Right hindlimb (tissue), 1 donor: ENCODE data around the gene RSRP1.
"Not testable (repeated sequence)": the region's sequence is repeated elsewhere in the genome, so short reads cannot be mapped to it uniquely, and the experiment has no call there.

ENCODE experiments used
- DNase-seq: peaks from one replicate; pipeline ENCODE4 v3.0.0-alpha.2; 2018

The RSRP1 gene, protein sequence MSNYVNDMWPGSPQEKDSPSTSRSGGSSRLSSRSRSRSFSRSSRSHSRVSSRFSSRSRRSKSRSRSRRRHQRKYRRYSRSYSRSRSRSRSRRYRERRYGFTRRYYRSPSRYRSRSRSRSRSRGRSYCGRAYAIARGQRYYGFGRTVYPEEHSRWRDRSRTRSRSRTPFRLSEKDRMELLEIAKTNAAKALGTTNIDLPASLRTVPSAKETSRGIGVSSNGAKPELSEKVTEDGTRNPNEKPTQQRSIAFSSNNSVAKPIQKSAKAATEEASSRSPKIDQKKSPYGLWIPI

DNA sequence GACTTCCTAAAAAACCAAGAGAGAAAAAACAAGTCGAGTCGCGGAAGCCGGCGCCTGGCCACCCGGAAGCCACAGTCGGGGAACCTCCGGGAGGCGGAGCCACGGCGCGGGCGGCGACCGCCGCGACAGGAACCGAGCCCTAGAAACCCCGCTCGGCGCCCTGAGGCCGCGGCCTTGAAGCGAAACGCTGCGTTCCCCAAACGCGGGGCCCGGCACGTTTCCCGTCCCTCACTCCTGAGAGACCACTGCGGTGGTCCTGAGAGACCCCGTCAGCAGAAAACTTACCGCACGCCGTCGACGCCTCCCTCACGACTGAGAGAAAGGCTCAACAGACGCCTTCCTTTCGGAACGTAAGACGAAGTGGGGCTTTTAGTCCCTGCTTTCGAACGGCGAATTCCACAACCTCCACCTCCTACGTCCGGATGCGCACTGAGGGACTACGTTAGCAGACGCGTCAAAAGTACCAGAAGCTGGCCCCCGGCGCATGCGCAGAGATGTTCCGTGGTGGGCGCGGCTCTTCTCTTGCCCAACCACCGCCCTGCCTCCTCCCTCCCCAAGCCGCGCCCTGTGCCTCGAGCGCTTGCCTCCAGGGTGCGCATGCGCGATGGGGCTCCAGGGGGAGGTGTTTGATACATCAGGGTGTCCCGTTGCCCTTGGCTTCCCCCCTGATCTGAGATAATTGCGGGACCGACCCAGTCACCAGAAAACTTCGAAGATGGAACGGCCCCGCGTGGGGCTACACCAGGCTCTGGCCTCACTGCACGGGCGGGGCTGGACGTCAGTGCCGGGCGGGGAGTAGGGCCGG is at the start of gene RSRP1:
RSRP1 (minus strand) TSS at position 431 of the 805 bp plus-strand sequence. CDS start 491 bp downstream, outside the sequence.
- peak; percentile 99 for DNase-seq

DNA sequence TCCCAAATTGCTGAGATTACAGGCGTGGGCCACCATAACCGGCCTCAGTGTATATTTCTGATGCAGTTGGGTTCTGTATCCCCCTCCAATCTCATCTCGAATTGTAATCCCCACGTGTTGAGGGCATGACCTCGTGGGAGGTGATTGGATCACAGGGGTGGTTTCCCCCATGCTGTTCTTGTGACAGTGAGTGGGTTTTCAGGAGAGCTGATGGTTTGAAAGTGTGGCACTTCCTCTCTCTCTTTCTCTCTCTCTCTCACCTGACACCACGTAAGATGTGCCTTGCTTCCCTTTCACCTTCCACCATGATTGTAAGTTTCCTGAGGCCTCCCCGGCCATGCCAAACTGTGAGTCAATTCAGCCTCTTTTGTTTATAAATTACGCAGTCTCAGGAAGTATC is 49.2 kb upstream of the RSRP1 start:
- DNase-seq = not testable (repeated sequence)

DNA sequence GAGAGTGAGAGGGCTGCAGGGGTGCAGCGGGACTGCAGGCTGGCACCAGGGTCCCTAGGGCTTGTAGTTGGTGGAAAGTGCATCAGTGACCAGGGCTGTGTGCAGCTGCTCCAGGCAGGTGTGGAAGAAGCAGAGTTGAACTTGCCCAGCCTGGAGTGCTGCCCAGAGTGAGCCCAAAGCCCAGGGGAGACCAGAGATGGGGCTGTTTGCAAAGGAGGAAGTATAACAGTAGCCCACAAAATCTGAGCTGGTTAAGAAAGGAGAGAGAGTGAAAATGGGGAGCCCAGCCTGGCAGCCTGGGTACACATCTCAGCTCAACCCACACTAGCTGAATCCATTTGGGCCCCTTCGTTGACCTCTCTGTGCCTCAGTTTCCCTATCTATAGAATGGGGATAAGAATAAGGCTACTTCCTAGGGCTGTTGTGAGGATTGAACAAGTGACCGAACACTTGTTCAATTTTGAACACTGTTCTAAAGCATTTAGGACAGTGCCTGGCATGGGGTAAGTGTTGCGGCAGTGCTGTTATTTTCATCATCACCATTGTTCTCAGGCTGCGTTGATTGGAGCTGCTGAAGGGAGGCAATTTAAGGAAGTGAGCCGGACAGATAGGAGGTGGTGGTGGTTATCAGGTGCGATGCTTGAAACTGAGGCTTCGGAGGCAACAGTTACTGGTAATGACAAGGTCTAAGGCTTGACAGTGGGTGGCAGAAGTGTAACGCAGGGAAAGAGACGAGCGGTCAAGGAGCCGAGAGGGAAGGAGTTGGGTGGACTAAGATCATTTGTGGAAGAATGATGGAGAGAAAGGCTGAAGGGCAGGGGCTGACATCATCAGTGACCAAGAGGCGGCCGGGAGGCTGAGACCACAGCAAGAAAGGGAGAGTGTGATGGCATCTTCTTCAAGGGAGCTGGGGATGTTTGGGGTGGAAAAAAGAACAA is 47.9 kb upstream of the RSRP1 start:
- not testable (repeated sequence) for DNase-seq

DNA sequence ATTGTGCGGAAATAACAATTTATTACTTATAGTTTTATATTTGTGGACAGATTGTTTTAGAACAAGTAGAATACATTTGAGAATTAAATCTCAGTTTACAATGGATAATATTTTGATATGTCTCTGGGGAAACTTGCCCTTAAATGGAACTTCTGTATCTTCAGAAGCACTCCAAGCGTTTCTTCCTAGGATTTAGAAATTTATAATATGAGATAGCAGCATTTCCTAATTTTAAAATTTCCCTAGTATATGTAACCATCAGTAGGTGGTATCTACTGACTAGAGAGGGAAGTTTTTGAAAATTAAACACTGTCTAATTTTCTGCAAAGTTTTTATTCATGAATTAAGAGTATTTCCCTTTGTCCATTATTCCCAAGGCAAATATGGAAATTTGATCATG is 46.2 kb upstream of the RSRP1 start:
- DNase-seq = not testable (repeated sequence)

DNA sequence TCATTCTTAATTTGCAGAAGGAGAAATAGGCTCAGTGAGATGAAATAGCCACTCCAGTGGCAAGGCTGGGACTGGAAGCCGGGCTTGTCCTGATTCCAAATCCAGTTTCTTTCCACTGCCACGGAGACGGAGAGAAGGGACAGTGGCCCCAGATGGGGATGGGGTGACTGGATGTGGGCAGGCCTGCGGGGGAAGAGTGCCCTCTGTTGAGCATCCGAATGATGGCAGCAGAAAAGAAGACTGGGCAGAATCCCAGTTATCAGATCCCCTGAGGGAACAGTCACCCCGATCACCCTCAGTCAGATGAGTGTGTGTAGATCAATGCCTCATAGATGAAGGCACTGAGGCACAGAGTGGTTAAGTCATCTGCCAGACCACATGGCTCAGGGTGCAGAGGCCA is 42.8 kb upstream of the RSRP1 start:
- not testable (repeated sequence) for DNase-seq

DNA sequence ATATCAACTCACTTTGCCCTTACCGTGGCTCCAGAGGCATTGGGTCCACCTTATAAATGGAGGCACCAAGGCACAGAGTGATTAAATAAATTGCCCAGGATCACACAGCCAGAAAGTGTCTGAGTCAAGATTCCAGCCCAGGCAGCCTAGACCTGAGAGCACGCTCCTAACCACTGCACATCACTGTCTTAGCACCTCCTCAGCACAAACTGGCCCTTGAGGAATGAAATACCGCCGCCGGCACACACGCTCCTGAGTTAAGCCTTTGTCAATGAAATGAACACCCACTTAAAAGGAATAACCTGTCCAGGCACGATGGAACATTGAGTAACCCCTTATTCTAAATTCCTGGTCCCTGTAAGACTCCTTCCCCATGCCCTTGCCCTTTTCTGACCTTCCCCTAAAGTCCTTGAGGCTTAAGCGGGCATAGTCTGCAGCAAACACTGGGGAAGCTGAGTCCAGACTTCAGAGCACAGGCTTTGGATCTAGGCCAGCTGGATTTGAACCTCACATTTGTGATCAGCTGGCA is 41.4 kb upstream of the RSRP1 start:
- not testable (repeated sequence) for DNase-seq

DNA sequence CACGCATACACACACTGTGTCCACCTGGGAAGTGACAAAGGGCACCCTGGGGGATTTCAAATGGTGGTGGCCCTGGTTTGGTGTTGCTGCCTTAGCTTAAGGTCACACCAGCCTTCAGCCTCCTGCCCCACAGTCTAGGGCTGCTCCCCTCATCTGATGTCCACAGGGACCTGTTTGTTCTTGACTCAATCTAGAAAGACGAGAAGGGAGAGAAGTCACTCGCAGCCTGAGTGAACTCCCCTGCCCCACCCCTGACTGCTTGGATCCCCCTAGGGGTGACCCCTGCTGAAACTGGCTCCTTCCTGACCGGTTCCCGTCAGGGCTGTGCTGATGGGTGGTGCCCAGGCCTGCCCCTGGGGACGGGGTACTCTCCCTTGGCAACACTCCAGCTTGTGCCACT is 39.9 kb upstream of the RSRP1 start:
- DNase-seq = peak; percentile 17

DNA sequence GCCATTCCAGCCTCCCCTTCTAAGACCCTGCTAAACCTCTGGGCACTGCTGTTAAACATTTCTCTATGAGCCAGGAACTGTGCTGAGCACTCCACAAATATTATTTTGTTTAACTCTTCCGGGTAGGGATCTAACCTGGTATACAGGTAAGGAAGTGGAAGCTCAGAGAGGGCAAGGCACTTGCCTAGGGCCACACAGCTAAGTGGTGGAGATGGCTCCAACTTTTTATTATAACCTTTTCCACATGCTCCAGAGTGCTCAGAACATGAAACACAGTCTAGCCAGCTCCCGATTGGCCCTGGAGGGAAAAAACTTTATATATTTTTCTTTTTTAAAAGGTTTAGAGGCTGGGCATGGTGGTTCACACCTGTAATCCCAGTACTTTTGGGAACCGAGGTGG is 38.6 kb upstream of the RSRP1 start:
- DNase-seq = not testable (repeated sequence)

DNA sequence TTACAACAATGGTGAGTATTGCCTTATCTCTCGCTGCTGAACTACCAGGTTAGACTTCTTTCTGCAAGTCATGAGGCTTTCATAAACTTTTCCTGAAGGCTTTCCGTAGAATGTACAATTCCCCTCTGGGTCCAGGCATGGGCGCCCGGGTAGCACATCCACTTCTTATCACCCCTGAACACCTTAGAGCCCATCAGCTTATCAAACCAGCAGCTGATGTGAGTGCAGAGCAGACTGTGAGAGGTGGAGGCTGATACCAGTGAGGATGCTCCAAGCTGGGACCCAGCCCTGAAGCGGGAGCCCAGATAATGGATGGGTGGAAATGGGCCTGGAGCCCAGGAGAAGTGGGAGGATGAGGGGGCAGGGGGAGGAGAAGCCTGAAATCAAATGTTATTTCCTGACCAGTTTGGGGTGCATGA is 32.4 kb upstream of the RSRP1 start:
- DNase-seq = not testable (repeated sequence)

DNA sequence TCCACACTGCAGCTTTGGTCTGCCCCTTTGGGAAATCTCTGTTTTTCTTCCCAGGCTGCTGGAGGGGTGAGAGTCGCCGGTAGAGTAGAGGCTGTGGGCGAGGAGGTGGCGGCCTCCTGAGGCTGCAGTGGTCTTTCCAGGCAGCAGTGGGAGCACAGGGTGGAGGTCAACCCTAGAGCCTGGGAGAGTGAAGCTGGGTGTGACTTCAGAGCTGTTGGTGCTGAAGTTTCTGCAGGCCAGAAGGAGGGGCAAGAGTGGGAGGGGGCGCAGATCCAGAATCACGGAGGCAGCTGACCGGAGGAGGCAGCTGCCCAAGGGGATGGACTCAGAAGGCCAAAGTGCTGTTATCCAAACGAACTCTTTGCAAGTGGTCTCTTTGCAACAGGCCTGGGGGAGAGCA is 31.5 kb upstream of the RSRP1 start:
- not testable (repeated sequence) for DNase-seq

DNA sequence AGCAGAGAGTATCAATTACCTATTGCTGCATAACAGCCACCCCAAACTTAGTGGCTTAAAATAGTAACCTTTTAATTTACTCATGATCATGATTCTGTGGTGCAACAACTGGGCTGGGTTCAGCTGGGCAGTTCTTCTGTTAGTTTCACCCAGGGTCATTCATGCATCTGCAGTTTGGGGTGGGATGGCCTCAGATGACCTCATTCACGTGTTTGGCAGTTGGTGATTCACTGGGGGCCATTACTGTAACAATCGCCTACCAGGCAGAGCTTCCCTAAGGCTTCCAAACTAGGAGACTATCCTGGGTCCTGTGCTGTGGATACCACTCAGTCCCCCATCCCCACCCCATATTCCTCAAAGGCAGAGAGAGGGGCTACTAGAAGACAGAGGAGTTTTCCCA is 31.1 kb upstream of the RSRP1 start:
- DNase-seq = not testable (repeated sequence)

DNA sequence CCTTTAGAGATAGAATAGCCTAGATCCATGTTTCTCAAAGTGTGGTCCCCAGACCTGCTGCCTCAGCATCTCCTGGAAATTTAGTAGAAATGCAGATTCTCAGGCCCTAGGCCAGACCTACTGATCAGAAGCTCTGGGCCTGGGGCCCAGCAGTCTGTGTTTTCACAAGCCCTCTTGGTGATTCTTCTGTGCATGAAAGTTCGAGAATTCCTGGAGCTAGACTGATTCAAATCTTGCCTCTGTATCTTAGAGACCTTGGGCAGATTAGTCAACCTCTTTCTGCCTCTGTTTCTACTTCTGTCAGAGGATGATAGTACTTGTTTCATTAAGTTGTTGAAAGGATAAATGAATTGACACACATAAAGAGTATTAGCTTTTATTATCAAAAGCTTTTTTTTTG is 30.0 kb upstream of the RSRP1 start:
- DNase-seq = not testable (repeated sequence)

DNA sequence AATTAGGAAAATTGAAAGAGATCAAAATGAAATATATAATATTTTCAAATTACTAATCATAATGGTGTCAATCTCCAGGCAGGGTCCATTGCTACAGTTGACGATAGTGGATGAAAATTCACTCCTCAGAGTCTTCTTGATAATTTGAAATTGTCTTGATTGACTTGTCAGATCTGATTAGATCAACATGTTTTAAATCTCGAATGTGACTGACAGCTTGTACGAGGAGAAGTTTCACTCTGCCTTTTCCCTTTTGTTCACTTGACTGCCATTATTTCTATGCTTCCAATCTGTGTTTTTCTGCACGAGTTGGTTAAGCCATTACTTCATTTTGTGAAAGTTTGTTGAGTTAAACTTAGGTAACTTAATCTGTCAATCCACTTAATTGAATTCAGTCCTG is 28.4 kb upstream of the RSRP1 start:
- DNase-seq = not testable (repeated sequence)

DNA sequence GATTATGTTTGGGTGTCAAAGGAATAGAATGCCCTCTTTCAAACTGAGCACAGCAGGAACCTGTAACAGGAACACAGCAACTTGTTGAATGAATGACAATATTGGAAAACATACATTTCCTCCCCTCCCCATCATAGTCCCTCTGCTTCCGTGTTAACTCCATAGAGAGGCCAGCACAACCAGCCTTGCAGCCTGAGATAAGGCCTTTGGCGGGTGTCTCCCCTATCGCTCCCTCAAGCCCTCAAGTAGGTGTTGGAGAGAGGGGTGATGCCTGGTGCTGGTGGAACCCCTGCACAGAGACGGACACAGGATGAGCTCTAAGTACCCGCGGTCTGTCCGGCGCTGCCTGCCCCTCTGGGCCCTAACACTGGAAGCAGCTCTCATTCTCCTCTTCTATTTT is 25.0 kb upstream of the RSRP1 start, which contains the start of gene RHD:
RHD (plus strand) TSS at position 272 of the 400 bp plus-strand sequence; CDS start at position 311, 39 bp downstream.
- DNase-seq = not testable (repeated sequence)

DNA sequence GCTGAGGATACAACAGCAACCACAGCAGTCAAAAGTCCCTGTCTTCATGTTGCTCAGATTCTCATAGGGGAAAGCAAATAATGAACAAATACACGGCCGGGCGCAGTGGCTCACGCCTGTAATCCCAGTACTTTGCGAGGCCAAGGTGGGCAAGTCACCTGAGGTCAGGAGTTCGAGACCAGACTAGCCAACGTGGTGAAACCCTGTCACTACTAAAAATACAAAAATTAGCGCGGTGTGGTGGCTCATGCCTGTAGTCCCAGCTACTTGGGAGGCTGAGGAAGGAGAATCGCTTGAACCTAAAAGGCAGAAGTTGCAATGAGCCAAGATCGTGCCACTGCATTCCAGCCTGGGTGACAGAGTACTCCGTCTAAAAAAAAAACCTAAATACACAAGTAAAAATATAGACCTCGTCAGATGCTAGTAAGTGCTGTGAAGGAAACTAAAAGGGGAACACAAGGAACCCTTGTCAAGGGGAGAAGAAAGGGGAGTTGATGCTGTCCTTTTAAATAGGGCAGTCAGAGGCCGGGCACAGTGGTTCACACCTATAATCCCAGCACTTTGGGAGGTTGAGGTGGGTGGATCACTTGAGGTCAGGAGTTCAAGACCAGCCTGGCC is 21.0 kb upstream of the RSRP1 start:
- DNase-seq = not testable (repeated sequence)

DNA sequence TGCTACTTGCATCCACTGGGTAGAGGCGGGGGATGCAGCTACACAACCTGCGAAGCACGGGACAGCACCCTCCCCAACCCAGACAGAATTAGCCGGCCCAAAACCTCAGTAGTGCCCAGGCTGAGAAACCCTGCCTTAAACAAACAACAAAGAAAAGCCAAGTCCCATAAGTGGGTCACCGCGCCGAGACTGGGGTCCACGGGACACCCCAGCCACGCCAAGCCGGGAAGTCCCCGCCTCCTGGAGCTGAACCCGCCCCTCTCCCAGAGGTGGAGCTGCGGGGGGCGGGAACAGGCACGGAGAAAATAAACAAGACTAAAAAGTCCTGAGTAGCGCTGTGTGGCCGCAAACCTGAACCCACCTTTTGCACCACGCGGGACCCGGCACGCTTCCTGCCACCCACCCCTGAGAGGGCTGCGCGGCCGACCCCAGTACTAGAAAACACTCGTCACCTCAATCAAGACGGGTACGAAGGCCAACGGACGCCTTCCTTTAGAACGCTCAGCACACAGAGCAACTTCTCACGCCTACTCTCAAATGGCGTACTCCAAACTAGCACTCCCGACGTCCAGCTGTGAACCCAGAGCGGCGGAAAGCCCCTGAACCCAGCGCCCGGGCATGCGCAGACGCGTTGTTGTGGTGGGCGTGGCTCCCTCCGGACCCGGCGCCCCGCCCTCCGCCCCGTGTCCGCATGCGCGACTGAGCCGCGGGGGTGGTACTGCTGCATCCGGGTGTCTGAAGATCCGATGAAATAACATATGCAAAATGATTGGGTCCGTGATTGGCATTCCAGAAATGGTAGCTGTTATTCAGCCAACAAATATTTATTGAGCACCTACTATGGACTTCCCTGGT is 20.3 kb upstream of the RSRP1 start:
- DNase-seq = peak; percentile 87

DNA sequence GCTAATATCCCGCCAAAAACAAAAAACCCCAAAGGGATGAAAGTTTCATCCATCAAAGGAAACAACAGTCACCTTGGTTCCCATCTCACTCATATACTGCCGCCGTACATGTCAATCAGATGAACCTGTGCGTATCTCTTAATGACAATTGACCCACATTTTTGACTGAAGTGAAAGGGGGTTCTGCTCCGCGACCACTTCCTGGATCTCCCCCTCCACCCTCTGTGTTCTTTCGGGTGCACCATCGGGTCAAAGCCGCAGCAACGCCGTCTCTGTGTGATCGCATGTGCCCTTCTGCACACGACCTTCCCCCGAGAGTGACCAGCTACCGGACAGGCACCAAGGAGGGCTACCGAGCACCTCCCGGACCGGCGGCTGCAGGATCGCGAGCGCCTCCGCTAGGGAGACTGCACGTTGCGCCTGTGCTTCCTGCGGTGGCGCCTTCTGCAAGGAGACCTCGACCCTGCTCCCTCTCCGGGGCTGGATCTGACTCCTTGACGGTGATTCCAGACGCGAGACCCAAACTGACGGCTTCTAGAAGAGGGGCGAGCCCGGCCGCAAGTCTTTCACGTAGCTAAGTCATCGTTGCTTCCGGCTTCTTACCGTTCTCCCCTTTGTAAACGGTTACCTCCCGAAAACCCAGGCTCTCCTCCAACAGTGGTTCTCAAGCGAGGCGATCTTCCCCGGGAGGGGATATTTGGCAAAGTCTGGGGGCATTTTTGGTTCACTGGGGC is 19.5 kb upstream of the RSRP1 start:
- DNase-seq = not testable (repeated sequence)

DNA sequence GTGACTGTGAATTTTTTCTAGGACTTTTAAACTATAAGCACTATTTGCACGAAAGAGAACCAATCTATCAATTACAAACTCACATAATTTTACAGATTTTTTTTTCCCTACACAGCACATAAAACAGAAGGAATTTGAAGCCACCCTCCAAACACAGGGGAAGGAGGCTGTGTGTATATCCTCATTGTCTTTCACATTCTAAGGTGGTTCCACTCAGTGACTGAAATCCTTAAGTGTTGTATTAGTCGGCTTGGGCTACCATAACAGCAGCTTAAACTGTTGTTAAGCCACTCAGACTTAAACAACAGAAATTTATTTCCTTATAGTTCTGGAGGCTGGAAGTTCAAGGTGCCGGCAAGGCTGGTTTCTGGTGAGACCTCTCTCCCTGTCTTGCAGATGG is 13.1 kb upstream of the RSRP1 start:
- DNase-seq = not testable (repeated sequence)

DNA sequence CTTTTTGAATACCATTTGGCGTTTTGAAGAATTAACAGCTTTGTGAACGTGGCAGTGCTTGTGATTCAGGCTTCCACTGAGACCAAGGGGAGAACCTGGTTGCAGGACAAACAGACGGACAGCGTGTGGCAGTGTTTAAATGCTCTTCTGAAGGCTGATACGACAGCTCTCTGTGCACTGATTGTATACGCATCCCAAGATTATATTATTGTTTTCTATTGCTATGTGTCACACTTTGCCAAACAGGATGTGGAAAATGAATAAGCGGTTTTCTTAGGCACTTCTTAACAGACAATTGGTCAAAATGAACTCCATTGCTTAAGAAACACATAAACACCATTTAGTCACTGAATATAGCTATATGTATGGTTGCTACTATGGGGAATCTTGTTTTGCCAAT is 12.6 kb upstream of the RSRP1 start:
- not testable (repeated sequence) for DNase-seq

DNA sequence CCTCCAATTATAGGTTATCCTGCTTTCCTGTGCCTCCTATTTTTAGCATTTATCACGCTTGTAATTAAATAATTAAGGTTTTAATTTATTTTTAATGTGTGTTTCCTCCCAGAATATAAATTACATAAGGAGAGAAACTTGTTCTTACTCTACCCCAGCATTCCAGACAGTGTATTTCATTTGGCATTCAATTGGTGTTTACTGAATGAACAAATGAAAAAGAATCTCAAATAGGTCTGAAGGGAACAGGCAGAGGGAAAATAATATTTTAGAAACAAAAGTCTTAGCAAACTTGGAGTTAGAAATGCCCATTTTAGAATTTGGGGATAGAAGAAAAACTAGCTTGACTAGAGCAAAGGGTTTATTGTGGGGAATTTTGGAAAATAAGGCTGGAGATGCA is 9.9 kb upstream of the RSRP1 start:
- no peak for DNase-seq
